HG02642 (cell line): ENCODE measurements around the gene ATP13A4.
"Not testable (repeated sequence)": the region's sequence is repeated elsewhere in the genome, so short reads cannot be mapped to it uniquely, and the experiment has no call there.

Experiments used
- ATAC-seq: cut with Tn5 transposase; IDR thresholded peaks from one replicate; pipeline ENCODE4 v1.9.1; 2021; ENCODE audit warnings: mild to moderate bottlenecking; ENCODE audit not compliant: unreplicated experiment, poor library complexity

Gene ATP13A4

DNA sequence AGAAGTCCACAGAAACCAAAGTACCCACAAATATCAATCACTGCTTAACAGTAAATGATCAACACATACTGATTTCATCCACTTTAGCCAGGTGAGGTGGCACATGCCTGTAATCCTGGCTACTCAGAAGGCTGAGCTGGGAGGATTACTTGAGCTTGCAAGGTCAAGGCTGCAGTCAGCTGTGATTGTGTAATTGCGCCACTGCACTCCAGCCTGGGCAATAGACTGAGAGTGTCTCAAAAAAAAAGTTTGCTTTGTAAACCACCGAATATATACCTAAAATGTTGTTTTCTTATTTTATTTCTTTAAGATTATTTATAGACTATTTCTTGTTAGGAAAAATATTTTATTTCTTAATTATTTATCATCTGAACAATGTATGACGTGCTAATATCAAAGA, 8.7 kb upstream of the ATP13A4 start:
- ATAC-seq: no peak

DNA sequence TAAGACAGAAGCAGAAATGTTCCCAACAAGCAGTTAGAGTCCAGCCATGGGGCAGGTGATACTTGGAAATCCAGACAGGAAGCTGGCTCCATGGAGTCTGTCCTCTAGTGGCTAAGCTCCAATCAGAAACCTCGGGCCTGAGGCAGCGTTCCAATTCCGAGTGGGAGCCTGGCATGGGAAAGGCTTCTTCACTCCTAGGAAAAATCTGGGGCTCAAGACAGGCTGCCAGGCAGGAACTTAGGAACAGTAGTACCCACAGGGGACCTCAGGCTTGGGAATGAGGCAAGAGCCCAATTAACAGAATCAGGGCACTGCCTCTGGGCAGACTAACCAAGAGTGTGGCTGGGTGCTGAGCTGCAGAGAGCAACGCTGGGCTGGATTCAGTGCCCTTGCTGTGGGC, 6.2 kb upstream of the ATP13A4 start:
- ATAC-seq: no peak

DNA sequence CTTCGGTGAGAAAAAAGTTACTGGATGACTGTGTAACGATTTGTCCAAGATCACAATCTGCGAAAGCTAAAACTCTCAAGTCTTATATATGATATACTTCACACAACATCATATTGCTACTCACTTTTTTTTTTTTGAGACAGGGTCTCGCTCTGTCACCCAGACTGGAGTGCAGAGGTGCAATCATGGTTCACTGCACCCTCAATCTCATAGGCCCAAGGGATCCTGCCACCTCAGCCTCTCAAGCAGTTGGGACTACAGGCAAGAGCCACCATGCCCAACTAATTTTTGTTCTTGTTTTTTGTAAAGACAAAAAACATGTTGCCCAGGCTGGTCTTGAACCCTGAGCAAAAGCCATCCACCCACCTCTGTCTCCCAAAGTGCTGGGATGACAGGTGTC, 5.4 kb upstream of the ATP13A4 start:
- ATAC-seq: no peak

DNA sequence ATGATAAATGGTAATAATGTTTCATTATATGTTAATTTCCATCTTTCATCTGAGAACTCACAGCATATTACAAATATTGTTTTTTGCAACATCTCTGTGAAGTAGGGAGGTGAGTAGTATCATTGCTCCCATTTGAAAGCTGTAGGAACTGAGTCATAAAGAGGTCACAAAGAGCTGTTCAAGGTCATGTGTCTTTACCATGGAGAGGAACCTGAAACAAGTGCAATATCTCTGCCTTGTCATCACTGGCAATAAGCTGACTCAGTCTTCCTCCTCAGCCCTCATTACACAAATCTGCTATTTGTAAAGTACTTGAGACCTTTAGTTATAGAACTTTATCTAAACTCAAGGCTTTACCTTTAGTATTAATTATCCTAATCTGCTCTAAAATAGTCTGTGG, 4.4 kb upstream of the ATP13A4 start:
- ATAC-seq: no peak

DNA sequence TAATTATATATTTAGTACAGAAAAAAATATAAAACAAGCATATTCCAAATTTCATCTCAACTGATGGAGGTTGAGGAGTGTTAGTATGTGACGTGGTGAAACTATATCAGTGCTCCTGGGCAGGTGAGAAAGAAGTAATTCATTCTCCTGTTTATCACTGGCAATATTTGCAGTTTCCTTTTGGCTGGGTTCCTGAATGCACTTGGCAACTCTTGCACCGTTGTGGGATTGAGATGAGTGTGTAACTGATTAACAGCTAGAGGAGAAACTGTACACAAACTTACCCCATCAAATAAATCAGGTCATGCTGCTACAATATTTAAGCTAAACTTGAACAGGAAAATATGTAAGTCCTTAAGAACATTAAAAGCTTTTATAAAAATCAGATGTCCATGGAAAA, 2.1 kb upstream of the ATP13A4 start:
- no peak for ATAC-seq

DNA sequence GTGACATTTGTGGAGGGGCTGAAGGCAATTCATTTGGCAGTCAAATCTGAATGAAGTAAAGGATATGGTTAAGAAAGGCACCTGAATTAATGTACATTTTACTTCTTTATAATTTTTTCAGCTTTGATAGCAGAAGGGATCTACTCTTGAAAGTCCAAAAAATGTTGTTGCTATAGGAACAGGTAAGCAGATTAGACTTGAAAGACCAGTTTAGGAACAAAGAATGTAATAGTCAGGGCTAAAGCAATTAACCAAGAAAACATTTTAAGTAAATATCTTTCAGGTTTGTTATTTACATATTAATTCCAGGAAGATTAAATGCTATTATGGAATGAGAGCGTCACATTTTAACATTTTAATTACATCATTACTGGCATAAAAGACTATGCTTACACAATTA, 1.1 kb downstream of the ATP13A4 start:
- ATAC-seq: no peak

DNA sequence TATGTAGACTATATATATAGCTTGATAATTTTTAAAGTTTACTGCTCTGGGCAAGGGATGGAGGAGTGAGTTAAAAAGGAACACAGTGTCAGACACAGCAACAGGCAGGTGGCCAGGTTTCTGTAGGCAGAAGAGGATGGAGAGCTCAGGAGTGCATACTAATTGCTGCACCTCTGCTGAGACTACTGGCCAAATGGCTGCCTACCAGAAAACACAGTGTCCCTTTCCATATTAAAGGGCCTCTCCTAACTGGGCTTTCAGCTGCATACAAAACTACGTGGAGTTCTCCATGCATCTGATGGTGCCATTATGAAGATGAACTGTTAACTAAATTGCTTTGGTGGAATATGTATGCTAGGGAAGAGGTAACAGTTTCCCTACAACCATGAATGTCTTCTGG, 1.8 kb downstream of the ATP13A4 start:
- ATAC-seq: no peak

DNA sequence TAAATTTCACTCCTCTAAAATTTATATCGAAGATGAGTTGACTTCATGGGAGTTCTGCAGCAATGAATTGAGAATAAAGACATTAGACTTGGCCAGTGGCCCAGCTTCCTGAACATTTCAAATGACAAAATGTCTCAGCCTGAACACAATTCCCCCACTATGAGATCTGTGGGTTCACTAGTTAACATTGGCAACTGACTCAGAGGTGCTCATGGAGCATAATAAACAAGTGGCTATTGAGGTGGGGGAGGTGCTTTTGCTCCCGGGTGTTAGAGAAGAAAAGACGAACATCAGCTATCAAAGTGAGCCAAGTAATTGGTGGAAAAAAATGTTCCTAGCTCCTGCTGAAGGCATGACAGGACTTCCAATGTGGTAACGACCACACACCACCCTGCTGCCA, 6.3 kb downstream of the ATP13A4 start:
- no peak for ATAC-seq

DNA sequence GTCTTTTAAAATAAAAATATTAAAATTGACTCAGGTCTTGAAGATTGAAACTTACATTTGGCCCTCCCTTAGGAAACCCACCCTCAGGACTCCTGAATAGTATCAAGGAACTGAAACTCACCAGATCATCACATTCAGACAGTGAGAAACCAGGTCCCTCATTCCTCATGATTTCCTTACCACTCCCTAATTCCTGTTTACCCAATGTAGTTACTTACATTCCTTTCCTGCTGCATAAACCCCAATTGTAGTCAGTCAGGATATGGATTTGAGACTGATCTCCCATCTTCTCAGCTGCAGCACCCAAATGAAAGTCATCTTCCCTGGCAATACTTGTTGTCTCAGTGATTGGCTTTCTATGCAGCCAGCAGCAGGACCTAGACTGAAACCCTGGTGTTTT, 8.6 kb downstream of the ATP13A4 start:
- no peak for ATAC-seq

DNA sequence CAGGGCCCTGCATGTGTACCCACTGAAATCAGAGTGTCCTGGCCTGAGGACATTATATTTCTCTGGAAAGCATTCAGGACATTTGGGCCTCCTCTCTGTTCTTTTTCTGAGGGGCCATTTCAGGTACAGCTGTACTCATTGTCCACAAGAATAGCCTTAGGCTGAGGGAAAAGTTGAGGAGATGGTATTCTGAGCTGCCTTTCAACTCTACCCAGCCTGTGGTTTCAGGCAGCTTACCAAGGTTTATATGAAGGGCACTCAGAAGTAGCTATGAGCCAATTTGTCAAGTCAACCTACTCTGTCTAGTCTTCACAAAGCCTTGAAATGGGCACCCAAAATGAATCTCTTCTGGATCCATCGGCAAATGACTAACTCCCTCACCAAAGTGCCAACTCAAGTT, 9.4 kb downstream of the ATP13A4 start:
- ATAC-seq: no peak

DNA sequence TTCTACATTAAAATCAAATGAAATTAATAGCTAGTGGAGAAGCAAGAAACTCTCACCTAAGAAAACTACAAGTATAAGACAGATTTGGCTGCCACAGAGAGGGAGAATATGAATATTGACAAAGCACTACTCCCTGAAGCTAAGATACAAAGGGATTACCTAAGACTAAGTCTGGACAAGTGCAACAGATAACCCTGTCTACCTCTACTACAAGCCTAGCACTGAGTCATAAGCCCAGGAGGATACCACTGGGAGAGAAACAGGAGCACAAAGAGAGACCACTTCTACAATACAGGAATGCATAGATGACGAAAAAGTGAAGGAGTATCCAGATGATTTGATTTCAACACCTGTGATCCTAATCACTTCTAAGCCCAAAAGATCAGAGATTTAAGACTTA, 10.4 kb downstream of the ATP13A4 start:
- no peak for ATAC-seq

DNA sequence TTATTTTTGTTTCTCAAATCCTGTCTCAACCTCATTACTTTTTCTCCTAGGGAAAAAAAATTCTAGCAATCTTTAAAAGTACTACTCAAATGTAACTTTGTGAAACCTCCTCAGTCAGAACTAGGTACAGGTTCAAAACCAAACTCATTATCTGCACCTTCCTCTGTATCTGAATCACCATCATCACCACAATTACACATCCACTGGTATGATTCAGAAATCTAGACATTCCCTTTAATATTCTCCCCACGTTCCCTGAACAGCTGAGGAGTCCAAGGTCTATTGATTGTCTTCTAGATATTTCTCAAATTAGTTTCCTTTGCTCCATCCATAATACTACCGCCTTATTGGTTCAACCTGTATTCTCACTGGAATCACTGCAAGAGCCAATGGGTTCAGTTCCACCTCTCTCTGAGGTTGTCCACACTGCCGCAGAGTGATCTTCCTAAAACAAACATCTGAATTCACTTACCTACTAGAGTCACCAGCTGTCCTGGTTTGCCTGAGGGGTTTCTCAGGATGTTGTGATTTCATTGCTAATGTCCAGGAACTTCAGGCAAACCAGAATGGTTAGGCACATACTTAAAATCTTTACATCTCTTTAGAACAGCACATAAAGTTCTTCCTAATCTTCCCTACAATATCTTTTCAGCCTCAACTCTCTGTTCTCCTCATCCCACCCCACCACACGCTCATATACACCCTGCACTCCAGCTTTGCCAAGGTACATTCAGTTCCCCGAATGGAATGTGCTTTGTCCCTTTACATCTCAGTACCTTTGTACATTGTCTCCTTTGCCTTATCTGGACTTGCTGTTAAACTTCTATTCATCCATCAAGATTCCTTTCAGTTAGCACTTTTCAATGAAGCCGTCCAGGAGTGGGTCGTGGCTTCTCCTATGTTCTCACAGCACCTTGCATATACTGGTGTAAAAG, 24.2 kb downstream of the ATP13A4 start:
- ATAC-seq: no peak

DNA sequence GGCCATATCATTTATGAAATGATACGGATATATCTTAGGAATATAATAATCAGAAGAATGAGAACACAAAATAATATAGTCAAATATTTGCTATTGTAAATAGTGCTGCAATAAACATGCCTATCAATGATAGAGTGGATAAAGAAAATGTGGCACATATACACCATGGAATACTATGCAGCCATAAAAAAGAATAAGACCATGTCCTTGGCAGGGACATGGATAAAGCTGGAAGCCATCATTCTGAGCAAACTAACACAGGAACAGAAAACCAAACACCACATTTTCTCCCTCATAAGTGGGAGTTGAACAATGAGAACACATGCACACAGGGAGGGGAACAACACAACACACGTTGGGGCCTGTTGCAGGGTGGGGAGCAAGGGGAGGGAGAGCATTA, 28.6 kb downstream of the ATP13A4 start:
- not testable (repeated sequence) for ATAC-seq

DNA sequence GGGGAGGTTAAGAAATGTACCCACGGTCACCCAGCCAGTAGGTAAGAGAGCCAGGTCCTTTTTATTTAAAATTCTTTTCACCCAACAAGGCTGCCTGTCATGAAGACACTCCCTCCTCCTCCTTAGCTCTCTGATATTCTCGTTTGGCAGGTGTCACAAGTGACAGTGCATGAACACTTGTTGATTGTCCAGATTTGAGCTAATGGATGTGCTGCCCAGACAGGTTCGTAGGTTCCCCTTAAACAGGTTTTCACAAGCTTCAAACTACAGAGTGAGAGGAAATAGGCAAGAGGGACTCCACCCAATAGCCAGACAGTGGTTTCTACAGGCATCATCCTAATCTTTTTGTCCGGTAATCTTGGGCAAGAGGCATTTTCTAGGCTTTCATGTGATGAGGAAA, 32.2 kb downstream of the ATP13A4 start:
- no peak for ATAC-seq

DNA sequence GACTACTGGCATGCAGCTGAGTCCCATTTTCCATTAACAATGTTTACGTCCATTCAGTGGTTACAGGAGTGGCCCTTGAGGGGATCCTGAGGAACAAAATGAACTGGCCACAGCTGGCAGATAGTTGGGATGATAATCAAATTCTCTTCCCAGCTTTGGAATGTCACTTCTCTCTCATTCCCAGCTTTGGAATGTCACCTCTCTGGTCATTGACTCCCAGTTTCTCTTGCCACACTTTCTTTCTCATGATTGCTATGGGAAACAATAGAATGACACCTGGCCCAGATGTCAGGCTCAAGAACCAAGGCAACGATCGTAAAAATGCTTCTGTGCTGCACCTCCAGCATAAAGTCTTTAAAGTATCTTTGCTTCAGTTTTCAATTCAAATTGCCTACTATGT, 34.0 kb downstream of the ATP13A4 start:
- no peak for ATAC-seq

DNA sequence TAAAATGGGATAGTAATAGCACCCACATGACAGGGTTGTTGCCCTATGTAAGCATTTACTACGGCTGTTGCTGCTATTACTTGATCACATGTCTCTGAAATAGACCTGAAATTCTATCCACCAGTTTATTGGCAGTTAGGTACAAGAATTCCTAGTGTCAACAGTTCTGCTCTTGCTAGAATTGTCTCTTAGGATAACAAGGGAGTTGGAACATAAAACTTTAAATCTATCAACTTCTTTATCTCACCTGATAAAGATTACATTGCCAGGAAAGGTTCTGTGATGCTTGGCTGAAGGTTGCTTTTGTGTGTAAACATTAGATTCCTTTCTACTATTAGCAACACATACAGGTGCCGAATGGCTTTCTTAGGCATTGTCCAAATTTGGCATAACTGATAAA, 38.7 kb downstream of the ATP13A4 start:
- ATAC-seq: no peak

DNA sequence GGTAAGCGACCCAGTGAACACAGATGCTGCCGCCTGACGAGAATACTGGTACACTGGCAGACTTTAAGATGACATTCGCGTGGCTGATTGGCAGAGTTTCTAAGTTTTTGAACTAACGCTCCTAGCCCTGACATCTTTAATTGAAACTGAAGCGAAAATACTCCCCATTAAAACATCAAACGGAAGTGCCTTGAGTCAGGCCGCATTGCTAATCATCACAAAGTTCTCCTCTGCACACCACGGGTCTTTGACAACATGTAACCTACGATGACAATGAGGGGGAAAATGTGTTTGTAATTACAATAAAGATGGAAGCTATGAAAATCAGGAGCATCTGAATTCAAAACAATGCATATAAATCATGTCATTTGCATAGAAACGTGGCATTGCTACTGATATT, 44.5 kb downstream of the ATP13A4 start:
- no peak for ATAC-seq

DNA sequence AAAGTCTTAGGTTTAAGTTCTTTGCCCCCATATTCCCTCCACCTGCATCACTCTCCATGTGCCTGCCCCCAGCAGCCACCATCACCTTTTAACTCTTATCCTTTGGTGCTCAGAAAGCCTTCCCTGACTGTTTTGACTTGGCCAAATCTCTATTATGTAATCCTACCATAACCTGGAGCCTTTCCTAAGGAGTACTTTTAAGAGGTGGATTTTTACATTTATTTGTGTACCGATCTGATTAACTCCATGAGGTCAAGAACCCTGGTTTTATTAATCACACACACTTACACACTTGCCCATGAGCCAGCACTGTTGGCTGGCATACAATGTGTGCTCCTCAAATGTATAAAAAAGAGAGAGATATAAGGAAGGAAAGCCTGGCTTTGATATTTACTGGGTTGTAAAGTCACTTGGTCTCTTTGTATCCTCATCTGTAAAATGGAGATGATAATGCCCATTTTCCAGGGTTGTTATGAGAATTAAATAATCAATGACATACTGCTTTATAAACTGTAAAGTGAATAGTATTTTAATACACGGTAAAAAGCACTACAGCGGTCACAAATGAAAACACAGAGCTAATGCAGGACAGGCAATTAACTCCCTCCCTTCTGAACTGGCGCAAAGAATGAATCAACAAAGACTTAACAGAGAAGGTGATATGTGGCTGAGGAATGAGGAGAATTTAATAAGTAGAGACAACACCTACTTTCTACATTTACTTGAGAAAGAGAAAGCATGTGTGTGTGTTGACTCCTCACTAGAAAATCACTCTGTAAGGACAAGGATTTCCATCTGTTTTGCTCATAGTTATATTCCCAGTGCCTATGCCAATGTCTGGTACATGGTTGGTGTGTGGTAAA, 45.4 kb downstream of the ATP13A4 start:
- ATAC-seq: no peak

DNA sequence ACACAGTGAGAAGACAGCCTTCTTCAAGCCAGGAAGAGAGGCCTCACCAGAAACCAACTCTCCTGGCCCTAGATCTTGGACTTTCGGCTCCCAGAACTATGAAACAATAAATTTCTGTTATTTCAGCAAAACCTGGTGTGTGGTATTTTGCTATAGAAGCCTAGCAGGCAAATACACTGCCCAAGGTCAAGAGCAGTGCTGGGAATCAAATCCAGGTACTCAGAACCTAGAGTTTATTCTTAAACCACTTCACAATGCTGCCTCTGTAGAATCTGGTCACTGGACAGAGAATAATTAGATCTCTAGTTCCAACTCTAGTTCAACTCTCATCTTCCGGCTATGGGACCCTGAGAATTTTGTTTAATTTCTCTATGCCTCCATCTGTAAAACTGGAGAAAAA, 46.6 kb downstream of the ATP13A4 start:
- no peak for ATAC-seq

DNA sequence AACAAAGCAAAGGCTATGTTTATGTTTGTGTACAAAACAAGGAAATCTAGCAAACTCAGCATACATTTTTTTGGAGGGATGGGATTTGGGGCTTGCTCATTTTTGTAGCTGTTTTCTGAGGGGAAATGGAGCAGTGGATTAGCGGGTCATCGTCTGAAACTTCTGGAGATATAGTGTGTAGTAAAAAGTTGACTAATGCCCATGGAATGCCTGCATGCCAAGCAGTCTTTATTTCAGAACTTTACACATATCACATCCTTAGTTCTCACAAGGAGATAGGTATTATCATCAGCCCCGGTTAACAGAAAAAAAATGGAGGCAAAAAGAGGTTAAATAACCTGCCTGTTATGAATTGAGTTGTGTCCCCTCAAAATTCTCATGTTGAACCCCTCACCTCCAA, 47.1 kb downstream of the ATP13A4 start:
- ATAC-seq: no peak

DNA sequence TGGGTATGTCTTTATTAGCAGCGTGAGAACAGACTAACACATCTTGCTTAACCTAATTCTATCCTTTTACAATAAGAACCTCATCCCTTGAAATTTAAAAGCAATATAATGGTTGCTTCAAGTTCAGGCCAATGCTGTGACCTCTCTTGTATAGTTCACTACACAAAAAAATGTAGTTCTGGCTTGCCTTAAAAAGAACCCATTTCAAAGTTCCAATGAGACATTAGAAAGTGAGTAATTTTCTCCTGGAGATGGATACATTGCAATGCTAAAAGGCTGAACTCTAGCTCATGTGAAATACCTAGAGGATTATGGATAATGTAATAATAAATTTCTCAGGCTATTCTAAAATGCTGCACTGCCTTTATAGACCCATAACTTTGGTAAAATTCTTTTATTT, 47.8 kb downstream of the ATP13A4 start:
- no peak for ATAC-seq

DNA sequence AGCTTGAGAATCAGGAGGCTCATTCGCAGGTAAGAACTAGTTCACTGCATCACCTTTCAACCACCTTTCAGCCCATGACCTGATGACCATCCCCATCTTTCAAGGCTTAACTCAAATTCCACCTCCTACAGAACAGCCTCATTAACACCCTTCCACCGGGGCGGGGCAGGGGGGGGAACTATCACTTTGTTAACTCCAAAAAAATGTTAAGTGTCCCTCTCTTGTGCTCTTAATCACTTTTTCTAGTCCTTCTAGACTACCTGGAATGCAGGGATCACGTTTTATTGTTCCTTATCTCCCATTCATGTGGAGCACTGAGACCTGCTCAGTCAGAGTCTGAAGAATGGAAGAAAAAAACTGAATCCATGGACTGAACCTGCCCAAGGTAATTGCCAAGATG, 51.8 kb downstream of the ATP13A4 start:
- ATAC-seq: no peak
